Measurements from ENCODE around the gene CSGALNACT2. TPM values are rescaled to one million over a fixed set of nuclear protein-coding genes. Genes with fewer than 3 reads are reported as not detected.
A peak's percentile ranks its signal among the peaks of the same experiment; 100 is the strongest.
"Not testable (repeated sequence)": the region's sequence is repeated elsewhere in the genome, so short reads cannot be mapped to it uniquely, and the experiment has no call there.

Gene CSGALNACT2
- total RNA-seq, 4 donors from 2014 or later, result 29.1 to 43.3 (median 34.7) TPM

GRCh38 chr10:43217563-43218205, 79.4 kb downstream of the CSGALNACT2 start:
- DNase-seq (ENCODE audit: low spot score in 2 of 2), result no peak
- WGBS, 2 donors, result 84 to 85% methylated on average over 6 to 7 of the region's 10 CpGs
- peaks cover 0 to 61% (median 27%) of the 10 kb centered on the region in 4 donors for H3K4me1 ChIP-seq
- TF ChIP-seq EP300 (IDR thresholded peaks at IDR 0.05) (no peak), POLR2A (IDR thresholded peaks at IDR 0.05) (no peak)
- TF ChIP-seq, protein P1, sequence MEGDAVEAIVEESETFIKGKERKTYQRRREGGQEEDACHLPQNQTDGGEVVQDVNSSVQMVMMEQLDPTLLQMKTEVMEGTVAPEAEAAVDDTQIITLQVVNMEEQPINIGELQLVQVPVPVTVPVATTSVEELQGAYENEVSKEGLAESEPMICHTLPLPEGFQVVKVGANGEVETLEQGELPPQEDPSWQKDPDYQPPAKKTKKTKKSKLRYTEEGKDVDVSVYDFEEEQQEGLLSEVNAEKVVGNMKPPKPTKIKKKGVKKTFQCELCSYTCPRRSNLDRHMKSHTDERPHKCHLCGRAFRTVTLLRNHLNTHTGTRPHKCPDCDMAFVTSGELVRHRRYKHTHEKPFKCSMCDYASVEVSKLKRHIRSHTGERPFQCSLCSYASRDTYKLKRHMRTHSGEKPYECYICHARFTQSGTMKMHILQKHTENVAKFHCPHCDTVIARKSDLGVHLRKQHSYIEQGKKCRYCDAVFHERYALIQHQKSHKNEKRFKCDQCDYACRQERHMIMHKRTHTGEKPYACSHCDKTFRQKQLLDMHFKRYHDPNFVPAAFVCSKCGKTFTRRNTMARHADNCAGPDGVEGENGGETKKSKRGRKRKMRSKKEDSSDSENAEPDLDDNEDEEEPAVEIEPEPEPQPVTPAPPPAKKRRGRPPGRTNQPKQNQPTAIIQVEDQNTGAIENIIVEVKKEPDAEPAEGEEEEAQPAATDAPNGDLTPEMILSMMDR (IDR thresholded peaks at IDR 0.05), result no peak
- no peaks in the 10 kb centered on the region for H3K27me3 ChIP-seq
- no peaks in the 10 kb centered on the region for H3K36me3 ChIP-seq
- no peak overlapping the region for H3K4me3 ChIP-seq
- peak overlapping the region; percentile 67 to 97 (median 84) for H3K27ac ChIP-seq
- no peaks in the 10 kb centered on the region for H3K9me3 ChIP-seq

DNA sequence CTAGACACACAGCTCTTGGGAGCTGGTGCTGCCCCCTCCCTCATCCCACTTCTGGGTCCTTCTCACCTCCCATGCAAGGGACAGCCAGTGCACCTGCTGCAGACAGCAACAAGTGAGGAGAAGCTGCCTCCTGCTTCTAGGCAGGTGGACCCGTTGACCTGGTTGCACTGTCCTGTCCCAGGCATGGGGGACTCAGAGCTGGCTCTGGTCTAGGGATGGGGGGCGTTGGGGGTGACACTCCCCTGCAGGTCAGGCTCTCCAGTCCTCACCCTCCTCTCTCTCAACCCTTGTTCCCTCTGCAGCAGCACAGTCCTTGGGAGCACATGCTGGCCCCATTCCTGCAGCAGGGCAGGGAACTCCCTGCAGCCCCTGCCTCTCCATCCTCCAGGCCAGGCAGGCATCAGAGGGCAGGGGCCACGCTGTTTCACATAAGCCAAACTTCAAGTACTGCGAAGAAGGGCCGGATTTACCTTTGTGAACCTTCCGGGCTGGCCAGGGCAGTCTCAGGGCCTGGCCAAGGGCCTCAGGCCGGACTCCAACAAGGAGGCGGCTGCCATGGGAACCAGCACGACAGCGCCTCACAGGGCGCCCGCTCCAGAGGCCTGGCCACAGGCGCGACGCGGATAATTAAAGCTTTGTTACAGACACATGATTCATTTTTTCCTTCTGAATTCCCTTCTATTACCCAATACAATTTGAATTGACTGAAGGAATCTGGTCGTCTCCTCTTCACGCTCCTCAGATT, 80.1 kb downstream of the CSGALNACT2 start:
- DNase-seq (ENCODE audit: low spot score in 2 of 2), result no peak
- peak overlapping the region; percentile 77 to 97 (median 86) for H3K27ac ChIP-seq
- no peaks in the 10 kb centered on the region for H3K9me3 ChIP-seq
- 58 to 61% methylated on average over 17 to 18 of the region's 18 CpGs for WGBS, 2 donors
- H3K36me3 ChIP-seq, result no peaks in the 10 kb centered on the region
- TF ChIP-seq POLR2A (IDR thresholded peaks at IDR 0.05) (no peak), EP300 (IDR thresholded peaks at IDR 0.05) (peak; percentile 77 to 91)
- TF ChIP-seq, protein P1 (IDR thresholded peaks at IDR 0.05), result no peak
- no peak overlapping the region for H3K4me3 ChIP-seq
- no peaks in the 10 kb centered on the region for H3K27me3 ChIP-seq
- peaks cover 0 to 61% (median 27%) of the 10 kb centered on the region in 4 donors for H3K4me1 ChIP-seq

GRCh38 chr10:43218951-43219837, 80.9 kb downstream of the CSGALNACT2 start:
- H3K27me3 ChIP-seq, result no peaks in the 10 kb centered on the region
- DNase-seq (ENCODE audit: low spot score in 2 of 2), result no peak
- H3K4me1 ChIP-seq, result peaks cover 0 to 61% (median 27%) of the 10 kb centered on the region in 4 donors
- no peak overlapping the region for H3K4me3 ChIP-seq
- no peaks in the 10 kb centered on the region for H3K36me3 ChIP-seq
- H3K27ac ChIP-seq, result peak overlapping the region; percentile 77 to 97 (median 86)
- TF ChIP-seq POLR2A (IDR thresholded peaks at IDR 0.05) (peak; percentile 17 to 27), EP300 (IDR thresholded peaks at IDR 0.05) (peak; percentile 4 to 40)
- TF ChIP-seq, protein P1 (IDR thresholded peaks at IDR 0.05), result no peak
- 63 to 64% methylated on average over 12 to 14 of the region's 18 CpGs for WGBS, 2 donors
- H3K9me3 ChIP-seq, result no peaks in the 10 kb centered on the region

GRCh38 chr10:43219848-43220247, 81.6 kb downstream of the CSGALNACT2 start:
- Histone ChIP-seq H3K27ac (peak overlapping the region; percentile 77 to 97 (median 86)), H3K4me1 (peaks cover 0 to 61% (median 27%) of the 10 kb centered on the region in 4 donors), H3K27me3 (no peaks in the 10 kb centered on the region), H3K36me3 (no peaks in the 10 kb centered on the region), H3K4me3 (no peak overlapping the region), H3K9me3 (no peaks in the 10 kb centered on the region)
- DNase-seq (ENCODE audit: low spot score in 2 of 2), result no peak
- WGBS, 2 donors, result 57 to 63% methylated on average over 5 of the region's 5 CpGs
- TF ChIP-seq EP300 (IDR thresholded peaks at IDR 0.05) (no peak), POLR2A (IDR thresholded peaks at IDR 0.05) (no peak)
- TF ChIP-seq, protein P1 (IDR thresholded peaks at IDR 0.05), result no peak

DNA sequence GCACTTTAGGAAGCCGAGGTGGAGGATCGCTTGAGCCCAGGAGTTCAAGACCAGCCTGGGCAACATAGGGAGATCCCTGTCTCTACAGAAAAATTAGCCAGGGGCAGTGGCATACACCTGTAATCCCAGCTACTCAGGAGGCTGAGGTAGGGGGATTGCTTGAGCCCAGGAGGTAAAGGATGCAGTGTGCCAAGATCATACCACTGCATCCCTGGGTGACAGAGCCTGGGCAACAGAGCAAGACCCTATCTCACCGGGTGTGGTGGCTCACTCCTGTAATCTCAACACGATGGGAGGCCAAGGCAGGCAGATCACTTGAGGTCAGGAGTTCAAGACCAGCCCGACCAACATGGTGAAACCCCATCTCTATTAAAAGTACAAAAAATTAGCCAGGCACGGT, 82.0 kb downstream of the CSGALNACT2 start:
- Histone ChIP-seq H3K27ac (peak overlapping the region; percentile 77 to 97 (median 86)), H3K4me1 (peaks cover 0 to 61% (median 27%) of the 10 kb centered on the region in 4 donors)
- H3K4me3 ChIP-seq; H3K27me3 ChIP-seq; H3K36me3 ChIP-seq; H3K9me3 ChIP-seq; DNase-seq (ENCODE audit: low spot score in 2 of 2): not testable (repeated sequence)
- WGBS, 2 donors, result 80 to 90% methylated on average over 5 to 6 of the region's 6 CpGs
